SK-N-SH (cell line): ENCODE data around the gene SCYL1. TPM values are rescaled to one million over a fixed set of nuclear protein-coding genes. Genes with fewer than 3 reads are reported as not detected.

Source experiments
- CTCF ChIA-PET: fragments of 300-600, 350-600 bp; formaldehyde crosslinking; extraction: SDS; loops from one replicate; lab custom pipeline; 2021; lab: Yijun Ruan, JAX
- POLR2A ChIA-PET: fragments of 350-600 bp; sonication (Branson Sonifier 250); formaldehyde crosslinking; extraction: SDS; loops from one replicate; lab custom pipeline; 2020; ENCODE audit warnings: antibody characterized with exemption, inconsistent platforms; lab: Yijun Ruan, JAX
- DNase-seq: peaks from one replicate; pipeline ENCODE4 v3.0.0; 2012
- H2AFZ ChIP-seq: fragments of 200-600 bp; sonication (generic); 2 replicates; pipeline ENCODE4 v1.8.1; 2016; ENCODE audit warnings: antibody characterized with exemption, mild to moderate bottlenecking, low read depth
- H3F3A ChIP-seq: fragments of 200-600 bp; sonication (generic); replicated peaks from 2 replicates; pipeline ENCODE3; 2016; ENCODE audit warnings: antibody characterized with exemption, mild to moderate bottlenecking; ENCODE audit not compliant: insufficient read depth
- H3K27ac ChIP-seq, 2 experiments: fragments of 200-500 bp in 1 of 2; fragments of 200-600 bp in 1 of 2; sonication (Bioruptor generic) in 1 of 2; sonication (generic), shearing (Covaris generic) in 1 of 2; 2 replicates each; pipeline versions ENCODE4 v1.5.1 to v1.6.1; 2014 to 2016; ENCODE audit warnings: low read depth in 2 of 2, inconsistent platforms in 1 of 2, low read length in 1 of 2, mild to moderate bottlenecking in 1 of 2, mixed read lengths in 1 of 2
- H3K27me3 ChIP-seq: fragments of 200-600 bp; sonication (generic), shearing (Covaris generic); 2 replicates; pipeline ENCODE4 v1.6.1; 2016; ENCODE audit warnings: mixed run types; ENCODE audit not compliant: insufficient read depth
- H3K36me3 ChIP-seq, 2 experiments: fragments of 200-500 bp in 1 of 2; fragments of 200-600 bp in 1 of 2; sonication (Bioruptor generic) in 1 of 2; sonication (generic) in 1 of 2; replicated peaks in 1 of 2; 2 replicates each; pipeline versions ENCODE3 to v1.5.1; 2014 to 2016; ENCODE audit warnings: low read length in 1 of 2, mild to moderate bottlenecking in 1 of 2; ENCODE audit not compliant: insufficient read depth in 2 of 2, control insufficient read depth in 1 of 2
- H3K4me1 ChIP-seq, 2 experiments: fragments of 200-500 bp in 1 of 2; fragments of 200-600 bp in 1 of 2; sonication (Bioruptor generic) in 1 of 2; sonication (generic), shearing (Covaris generic) in 1 of 2; 2 replicates each; pipeline versions ENCODE4 v1.5.1 to v1.6.1; 2014 to 2016; ENCODE audit warnings: low read depth in 1 of 2, low read length in 1 of 2, mixed run types in 1 of 2; ENCODE audit not compliant: insufficient read depth in 2 of 2, control insufficient read depth in 1 of 2
- H3K4me2 ChIP-seq: fragments of 200-600 bp; sonication (generic), shearing (Covaris generic); 2 replicates; pipeline ENCODE4 v1.6.1; 2017; ENCODE audit warnings: mixed run types
- H3K4me3 ChIP-seq, 2 experiments: fragments of 200-500 bp in 1 of 2; fragments of 200-600 bp in 1 of 2; sonication (Bioruptor generic) in 1 of 2; sonication (generic), shearing (Covaris generic) in 1 of 2; 2 replicates each; pipeline versions ENCODE4 v1.5.1 to v1.8.1; 2014 to 2016; ENCODE audit warnings: low read depth in 2 of 2, inconsistent platforms in 1 of 2, low read length in 1 of 2, mild to moderate bottlenecking in 1 of 2, mixed read lengths in 1 of 2, moderate library complexity in 1 of 2
- H3K79me2 ChIP-seq: fragments of 200-600 bp; sonication (generic); 2 replicates; pipeline ENCODE4 v1.8.1; 2017; ENCODE audit warnings: mild to moderate bottlenecking; ENCODE audit not compliant: insufficient read depth
- H3K9ac ChIP-seq: fragments of 200-600 bp; sonication (generic); 2 replicates; pipeline ENCODE4 v1.6.1; 2017; ENCODE audit warnings: mixed run types
- H3K9me2 ChIP-seq: fragments of 200-600 bp; sonication (generic); 2 replicates; pipeline ENCODE4 v1.6.1; 2017; ENCODE audit warnings: mixed run types
- H3K9me3 ChIP-seq: fragments of 200-600 bp; sonication (generic); 2 replicates; pipeline ENCODE4 v1.6.1; 2017; ENCODE audit warnings: mixed run types, mild to moderate bottlenecking, moderate library complexity
- H4K20me1 ChIP-seq: fragments of 200-600 bp; sonication (generic); 2 replicates; pipeline ENCODE4 v1.6.1; 2017; ENCODE audit warnings: mild to moderate bottlenecking, mixed run types; ENCODE audit not compliant: insufficient read depth
- CHD2 ChIP-seq: fragments of 150-350 bp; IDR thresholded peaks from 2 replicates; pipeline ENCODE4 v1.6.1; 2018; ENCODE audit warnings: low read length; ENCODE audit not compliant: partially characterized antibody
- ELF1 ChIP-seq: IDR thresholded peaks from 2 replicates; pipeline ENCODE4 v1.4.0; 2012
- EP300 ChIP-seq, 2 experiments: IDR thresholded peaks; 2 replicates each; pipeline versions ENCODE4 v1.4.0 to v1.6.1; 2012; ENCODE audit warnings: borderline replicate concordance in 1 of 2, low read depth in 1 of 2, low read length in 1 of 2
- EZH2phosphoT487 ChIP-seq: fragments of 200-600 bp; sonication (generic); IDR thresholded peaks from 2 replicates; pipeline ENCODE4 v1.6.1; 2017; ENCODE audit warnings: low read depth, mixed run types, mild to moderate bottlenecking, antibody characterized with exemption, moderate library complexity, borderline replicate concordance
- FOSL2 ChIP-seq: IDR thresholded peaks from 2 replicates; pipeline ENCODE4 v1.4.0; 2012; ENCODE audit warnings: low read depth, mild to moderate bottlenecking, moderate library complexity, borderline replicate concordance
- FOXM1 ChIP-seq: IDR thresholded peaks from 2 replicates; pipeline ENCODE4 v1.4.0; 2012; ENCODE audit warnings: low read depth, mild to moderate bottlenecking
- GABPA ChIP-seq: IDR thresholded peaks from 2 replicates; pipeline ENCODE4 v1.4.0; 2012; ENCODE audit warnings: low read depth, mild to moderate bottlenecking
- MEF2A ChIP-seq: IDR thresholded peaks from 2 replicates; pipeline ENCODE4 v1.4.0; 2012; ENCODE audit warnings: low read depth, borderline replicate concordance
- NRF1 ChIP-seq: IDR thresholded peaks from 2 replicates; pipeline ENCODE4 v1.6.1; 2012; ENCODE audit warnings: low read depth, mild to moderate bottlenecking, low read length
- RXRA ChIP-seq: IDR thresholded peaks from 2 replicates; pipeline ENCODE4 v1.4.0; 2012; ENCODE audit warnings: low read depth, mild to moderate bottlenecking, borderline replicate concordance
- SMC3 ChIP-seq: IDR thresholded peaks from 2 replicates; pipeline ENCODE4 v1.6.1; 2012; ENCODE audit warnings: low read depth, low read length, improper control_type of control experiment
- TCF12 ChIP-seq: IDR thresholded peaks from 2 replicates; pipeline ENCODE4 v1.4.0; 2012
- YY1 ChIP-seq: IDR thresholded peaks from 2 replicates; pipeline ENCODE4 v1.4.0; 2012; ENCODE audit warnings: low read depth, mild to moderate bottlenecking
- ZBTB33 ChIP-seq: IDR thresholded peaks from 2 replicates; pipeline ENCODE4 v1.4.0; 2012; ENCODE audit warnings: low read depth, borderline replicate concordance
- WGBS: methylation state at CpG from one replicate; pipeline ENCODE4 v1.1.6; 2017; ENCODE audit warnings: low lambda C conversion rate; 5-methylcytosine and 5-hydroxymethylcytosine counted together
- polyA plus RNA-seq, 3 experiments: library from polyadenylated mRNA; depleted of rRNA; stranded (reverse); fragments of >200 nt; gene quantifications; 2 replicates each; pipeline ENCODE4 v1.2.3, GENCODE V29; 2012
- TF ChIP-seq, protein P1 (sequence below): IDR thresholded peaks from 2 replicates; pipeline ENCODE4 v1.6.1; 2012; ENCODE audit warnings: mild to moderate bottlenecking, low read depth, low read length, moderate library complexity
- TF ChIP-seq, protein P2 (sequence below): IDR thresholded peaks from 2 replicates; pipeline ENCODE4 v1.4.0; 2012; ENCODE audit warnings: low read depth, borderline replicate concordance

The SCYL1 gene
- polyA plus RNA-seq, 1 of the 3 experiments (the other 2 are of a cell fraction): 79.9 TPM

DNA sequence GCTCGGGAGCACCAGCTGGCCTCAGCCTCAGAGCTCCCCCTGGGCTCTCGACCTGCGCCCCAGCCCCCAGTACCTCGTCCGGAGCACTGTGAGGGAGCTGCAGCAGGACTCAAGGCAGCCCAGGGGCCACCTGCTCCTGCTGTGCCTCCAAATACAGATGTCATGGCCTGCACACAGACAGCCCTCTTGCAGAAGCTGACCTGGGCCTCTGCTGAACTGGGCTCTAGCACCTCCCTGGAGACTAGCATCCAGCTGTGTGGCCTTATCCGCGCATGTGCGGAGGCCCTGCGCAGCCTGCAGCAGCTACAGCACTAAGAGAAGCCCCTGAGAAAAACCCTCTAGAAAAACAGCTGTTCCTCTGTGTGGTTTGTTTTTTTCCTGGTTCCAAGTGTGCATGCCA, 46.5 kb downstream of the SCYL1 start:
- H3K9me3 ChIP-seq: no peaks in the 10 kb centered on the region
- no peak overlapping the region for H2AFZ ChIP-seq
- no peaks in the 10 kb centered on the region for H3K9me2 ChIP-seq
- H3F3A ChIP-seq: peaks cover 36% of the 10 kb centered on the region
- H3K9ac ChIP-seq: peak overlapping the region; percentile 77; the same call in 1 of the 2 replicates
- TF ChIP-seq EZH2phosphoT487 (no peak), MEF2A (no peak), EP300 (IDR thresholded peaks at IDR 0.05; ENCODE audit: borderline replicate concordance in 1 of 2, low read depth in 1 of 2, low read length in 1 of 2) (no peak), GABPA (no peak), TCF12 (no peak), FOSL2 (no peak), YY1 (no peak), CHD2 (no peak), FOXM1 (no peak), ELF1 (no peak), ZBTB33 (no peak), NRF1 (no peak), SMC3 (no peak), RXRA (no peak)
- TF ChIP-seq, protein P1, sequence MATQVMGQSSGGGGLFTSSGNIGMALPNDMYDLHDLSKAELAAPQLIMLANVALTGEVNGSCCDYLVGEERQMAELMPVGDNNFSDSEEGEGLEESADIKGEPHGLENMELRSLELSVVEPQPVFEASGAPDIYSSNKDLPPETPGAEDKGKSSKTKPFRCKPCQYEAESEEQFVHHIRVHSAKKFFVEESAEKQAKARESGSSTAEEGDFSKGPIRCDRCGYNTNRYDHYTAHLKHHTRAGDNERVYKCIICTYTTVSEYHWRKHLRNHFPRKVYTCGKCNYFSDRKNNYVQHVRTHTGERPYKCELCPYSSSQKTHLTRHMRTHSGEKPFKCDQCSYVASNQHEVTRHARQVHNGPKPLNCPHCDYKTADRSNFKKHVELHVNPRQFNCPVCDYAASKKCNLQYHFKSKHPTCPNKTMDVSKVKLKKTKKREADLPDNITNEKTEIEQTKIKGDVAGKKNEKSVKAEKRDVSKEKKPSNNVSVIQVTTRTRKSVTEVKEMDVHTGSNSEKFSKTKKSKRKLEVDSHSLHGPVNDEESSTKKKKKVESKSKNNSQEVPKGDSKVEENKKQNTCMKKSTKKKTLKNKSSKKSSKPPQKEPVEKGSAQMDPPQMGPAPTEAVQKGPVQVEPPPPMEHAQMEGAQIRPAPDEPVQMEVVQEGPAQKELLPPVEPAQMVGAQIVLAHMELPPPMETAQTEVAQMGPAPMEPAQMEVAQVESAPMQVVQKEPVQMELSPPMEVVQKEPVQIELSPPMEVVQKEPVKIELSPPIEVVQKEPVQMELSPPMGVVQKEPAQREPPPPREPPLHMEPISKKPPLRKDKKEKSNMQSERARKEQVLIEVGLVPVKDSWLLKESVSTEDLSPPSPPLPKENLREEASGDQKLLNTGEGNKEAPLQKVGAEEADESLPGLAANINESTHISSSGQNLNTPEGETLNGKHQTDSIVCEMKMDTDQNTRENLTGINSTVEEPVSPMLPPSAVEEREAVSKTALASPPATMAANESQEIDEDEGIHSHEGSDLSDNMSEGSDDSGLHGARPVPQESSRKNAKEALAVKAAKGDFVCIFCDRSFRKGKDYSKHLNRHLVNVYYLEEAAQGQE: no peak
- TF ChIP-seq, protein P2, sequence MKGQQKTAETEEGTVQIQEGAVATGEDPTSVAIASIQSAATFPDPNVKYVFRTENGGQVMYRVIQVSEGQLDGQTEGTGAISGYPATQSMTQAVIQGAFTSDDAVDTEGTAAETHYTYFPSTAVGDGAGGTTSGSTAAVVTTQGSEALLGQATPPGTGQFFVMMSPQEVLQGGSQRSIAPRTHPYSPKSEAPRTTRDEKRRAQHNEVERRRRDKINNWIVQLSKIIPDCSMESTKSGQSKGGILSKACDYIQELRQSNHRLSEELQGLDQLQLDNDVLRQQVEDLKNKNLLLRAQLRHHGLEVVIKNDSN: no peak
- POLR2A ChIA-PET: interaction anchor here (1.0 to 2.0 kb wide), 6 partner anchors 10 to 73 kb away, joined by 3 to 10 read pairs (median 4); partner anchors contain the start of genes LTBP3 and MALAT1
- peaks cover 9 to 11% of the 10 kb centered on the region in 2 experiments for H3K36me3 ChIP-seq
- H3K27me3 ChIP-seq: no peaks in the 10 kb centered on the region
- WGBS: 75% methylated on average over 9 of the region's 9 CpGs
- peak overlapping the region; percentile 95 for H3K4me2 ChIP-seq
- no peak for DNase-seq
- H3K27ac ChIP-seq: peak overlapping the region; percentile 77 to 81; a peak in 2 of 4 replicates
- H3K79me2 ChIP-seq: peaks cover 69% of the 10 kb centered on the region
- H3K4me3 ChIP-seq: peak overlapping the region; percentile 76 to 99
- H4K20me1 ChIP-seq: peaks cover 14% of the 10 kb centered on the region
- CTCF ChIA-PET: interaction anchor here (0.6 to 13.6 kb wide), 15 partner anchors 11 to 256 kb away, joined by 3 to 295 read pairs (median 6); partner anchors contain the start of genes KAT5, KCNK7, LTBP3 and MALAT1
- H3K4me1 ChIP-seq: peaks cover 41 to 47% of the 10 kb centered on the region in 2 experiments; a peak in 3 of 4 replicates
